Stomach (tissue), 4 donors: ENCODE results near the gene CLEC7A.

Experiments
- CTCF ChIP-seq, 7 experiments: fragments of 450-650 bp in 4 of 7; fragments of 200-600 bp in 3 of 7; sonication (generic) in 3 of 7; IDR thresholded peaks; one replicate each; pipeline ENCODE4 v1.5.1; 2016 to 2019; ENCODE audit warnings: antibody characterized with exemption in 7 of 7, control low read depth in 2 of 7, mild to moderate bottlenecking in 1 of 7
- EP300 ChIP-seq: sonication (generic); formaldehyde crosslinking; IDR thresholded peaks from one replicate; pipeline ENCODE4 v1.6.1; 2017; ENCODE audit warnings: antibody characterized with exemption
- POLR2A ChIP-seq, 4 donors: fragments of 450-650 bp; IDR thresholded peaks; one replicate each; pipeline ENCODE4 v1.6.1; 2016; ENCODE audit warnings: antibody characterized with exemption in 4 of 4, control low read depth in 2 of 4, mild to moderate bottlenecking in 1 of 4, moderate library complexity in 1 of 4
- POLR2AphosphoS5 ChIP-seq, 3 donors: sonication (generic); formaldehyde crosslinking; IDR thresholded peaks; one replicate each; pipeline ENCODE4 v1.6.1; 2016; ENCODE audit warnings: antibody characterized with exemption in 3 of 3

- TF ChIP-seq CTCF (IDR thresholded peaks at IDR 0.05) (no peak), POLR2A (IDR thresholded peaks at IDR 0.05) (no peak), EP300 (no peak), POLR2AphosphoS5 (IDR thresholded peaks at IDR 0.05) (no peak)
These were observed 13.1 kb upstream of the CLEC7A start for GRCh38 chr12:10142976-10143589.
